Colonic mucosa (tissue), 4 donors: ENCODE data around the gene SNX30. TPM values are rescaled to one million over a fixed set of nuclear protein-coding genes. Genes with fewer than 3 reads are reported as not detected.

Experiments
- DNase-seq: peaks from one replicate; pipeline ENCODE4 v3.0.0-alpha.2; 2020
- H3K27ac ChIP-seq: fragments of 200-600 bp; one replicate; pipeline ENCODE4 v1.8.0; 2021
- H3K27me3 ChIP-seq: fragments of 200-600 bp; one replicate; pipeline ENCODE4 v1.8.0; 2021
- H3K36me3 ChIP-seq: fragments of 200-600 bp; one replicate; pipeline ENCODE4 v1.8.0; 2021
- H3K4me1 ChIP-seq: fragments of 200-600 bp; one replicate; pipeline ENCODE4 v1.8.0; 2021; ENCODE audit warnings: mild to moderate bottlenecking
- H3K4me3 ChIP-seq: fragments of 200-600 bp; one replicate; pipeline ENCODE4 v1.8.0; 2021
- H3K9ac ChIP-seq, 2 donors: one replicate each; pipeline ENCODE4 v1.7.0; 2013; ENCODE audit warnings: control low read depth in 2 of 2, low read depth in 2 of 2, low read length in 2 of 2
- H3K9me3 ChIP-seq: fragments of 200-600 bp; one replicate; pipeline ENCODE4 v1.8.0; 2021
- CTCF ChIP-seq: fragments of 200-600 bp; IDR thresholded peaks from one replicate; pipeline ENCODE4 v1.8.0; 2022; ENCODE audit warnings: antibody characterized with exemption, mild to moderate bottlenecking
- intact Hi-C: fragments of 100-400 bp; cut with DNase I; formaldehyde crosslinking; loops from one replicate; pipeline ENCODE4 v1.14.1; 2022
- total RNA-seq, 2 donors: library from RNA; stranded (reverse); fragmentation: NEBNext Ultra II Directional in 1 of 2; extraction: Animal tissue kit (Norgen Biotek cat#: 25700) in 1 of 2; gene quantifications; one replicate each; pipeline ENCODE4 v1.2.1, GENCODE V29; 2021
- donor health status: healthy.
- donor health status: DM: no; HTN: no; CAD: no.
- donor health status: DM: no; HTN: no; CAD: no.

Gene SNX30
- total RNA-seq, 2 donors from 2014 or later: 17.1 to 30.3 TPM

DNA sequence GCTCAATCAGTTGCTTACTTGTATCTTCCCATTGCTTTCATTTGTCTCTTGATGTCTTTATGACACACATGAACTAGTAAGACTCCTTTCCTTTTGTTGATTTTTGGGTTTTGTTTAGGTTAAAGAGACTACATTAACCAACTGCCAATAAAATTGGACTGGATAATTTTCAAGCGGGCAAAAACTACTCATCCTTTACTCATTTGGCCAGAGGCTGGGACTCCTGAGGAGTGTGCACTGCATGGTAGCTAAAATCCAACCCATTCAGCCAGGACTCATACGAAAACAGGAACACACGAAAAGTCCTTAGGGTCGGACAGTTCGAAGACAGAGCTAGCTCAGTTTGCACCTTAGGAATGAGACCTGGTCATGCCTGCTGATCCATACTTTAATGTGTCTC lies 134.2 kb downstream of the SNX30 start:
- no peak for TF ChIP-seq CTCF
- Histone ChIP-seq H3K27me3 (no peaks in the 10 kb centered on the region), H3K9ac (no peak overlapping the region), H3K4me1 (no peaks in the 10 kb centered on the region), H3K9me3 (no peaks in the 10 kb centered on the region), H3K27ac (no peak overlapping the region), H3K36me3 (no peaks in the 10 kb centered on the region), H3K4me3 (no peak overlapping the region)
- DNase-seq: no peak
- intact Hi-C loops: no loop called here

DNA sequence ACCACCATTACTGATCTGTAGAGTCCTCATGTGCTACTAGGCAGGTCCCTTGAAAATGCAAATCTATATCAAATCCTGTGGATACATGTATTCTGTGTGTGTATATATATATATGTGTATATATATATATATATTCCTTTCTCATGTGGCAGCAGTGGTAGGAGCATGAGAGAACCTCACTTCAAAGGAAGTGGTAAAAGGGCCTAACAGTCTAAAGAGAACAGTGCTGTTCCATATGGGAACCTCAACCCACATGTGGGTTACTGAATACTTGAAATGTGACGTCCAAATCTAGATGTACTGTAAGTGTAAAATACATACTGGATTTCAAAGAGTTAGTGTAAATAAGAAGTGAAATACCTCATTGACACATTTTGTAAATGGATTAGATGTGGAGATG lies 134.8 kb downstream of the SNX30 start:
- no peaks in the 10 kb centered on the region for H3K9me3 ChIP-seq
- H3K27me3 ChIP-seq: peaks cover 4% of the 10 kb centered on the region
- H3K36me3 ChIP-seq: no peaks in the 10 kb centered on the region
- no peak overlapping the region for H3K9ac ChIP-seq
- no peak overlapping the region for H3K27ac ChIP-seq
- H3K4me3 ChIP-seq: no peak overlapping the region
- DNase-seq: no peak
- no peaks in the 10 kb centered on the region for H3K4me1 ChIP-seq
- intact Hi-C loops: no loop called here
- no peak for TF ChIP-seq CTCF

- DNase-seq: no peak
- Histone ChIP-seq H3K4me3 (no peak overlapping the region), H3K9me3 (no peaks in the 10 kb centered on the region), H3K36me3 (no peaks in the 10 kb centered on the region), H3K9ac (no peak overlapping the region), H3K27ac (no peak overlapping the region), H3K27me3 (peaks cover 15% of the 10 kb centered on the region), H3K4me1 (no peaks in the 10 kb centered on the region)
- TF ChIP-seq CTCF: no peak
- intact Hi-C loops: no loop called here
Observed at GRCh38 chr9:112886351-112886750, 135.8 kb downstream of the SNX30 start.

DNA sequence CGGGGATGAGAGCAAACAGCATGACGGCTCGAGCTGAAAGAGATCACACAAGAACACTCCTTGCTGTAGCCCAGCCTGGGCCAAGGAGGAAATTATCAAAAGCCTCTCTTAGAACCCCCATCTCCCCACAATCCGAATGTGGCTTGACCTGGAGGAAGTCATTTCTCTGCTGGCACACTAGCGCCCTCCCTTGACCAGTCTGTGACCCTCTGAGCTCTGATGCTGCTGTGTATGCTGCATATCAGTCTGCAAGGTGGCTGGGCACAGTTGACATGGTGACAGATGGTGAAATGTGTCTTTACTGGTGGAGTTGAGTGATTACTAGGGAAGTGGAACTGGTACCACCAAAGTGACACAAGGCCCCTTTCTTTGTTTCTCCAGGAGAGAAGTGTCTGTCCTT lies 136.8 kb downstream of the SNX30 start:
- no peak overlapping the region for H3K4me3 ChIP-seq
- no peak for DNase-seq
- intact Hi-C loops: no loop called here
- H3K9me3 ChIP-seq: no peaks in the 10 kb centered on the region
- peaks cover 15% of the 10 kb centered on the region for H3K27me3 ChIP-seq
- no peaks in the 10 kb centered on the region for H3K36me3 ChIP-seq
- TF ChIP-seq CTCF: no peak
- H3K27ac ChIP-seq: no peak overlapping the region
- H3K9ac ChIP-seq: no peak overlapping the region
- no peaks in the 10 kb centered on the region for H3K4me1 ChIP-seq

- Histone ChIP-seq H3K4me3 (peak within 1 kb of the TSS; percentile 16), H3K9ac (no peak within 1 kb of the TSS), H3K27ac (no peak within 1 kb of the TSS), H3K36me3 (no peaks in the 10 kb centered on the region), H3K4me1 (no peaks in the 10 kb centered on the region), H3K9me3 (no peaks in the 10 kb centered on the region), H3K27me3 (peaks cover 15% of the 10 kb centered on the region)
- TF ChIP-seq CTCF: no peak
- DNase-seq: no peak
- intact Hi-C loops: loop anchor here (10.0 kb wide), 1 partner anchor 64 kb away; no protein-coding TSS in a partner anchor
Observed at GRCh38 chr9:112890106-112891081, 139.8 kb downstream of the SNX30 start, which contains the start of gene SLC46A2. SLC46A2 (minus strand) TSS chr9:112890876; CDS start chr9:112890681, 195 bp downstream.
